Non-pigmented ciliary epithelial cell (primary cell): Measurements from ENCODE around the gene CEP85.
"Not testable (repeated sequence)": the region's sequence is repeated elsewhere in the genome, so short reads cannot be mapped to it uniquely, and the experiment has no call there.

Experiments used
- DNase-seq: peaks from one replicate; pipeline ENCODE4 v3.0.0-alpha.2; 2010; ENCODE audit warnings: low read depth

CEP85 gene

DNA sequence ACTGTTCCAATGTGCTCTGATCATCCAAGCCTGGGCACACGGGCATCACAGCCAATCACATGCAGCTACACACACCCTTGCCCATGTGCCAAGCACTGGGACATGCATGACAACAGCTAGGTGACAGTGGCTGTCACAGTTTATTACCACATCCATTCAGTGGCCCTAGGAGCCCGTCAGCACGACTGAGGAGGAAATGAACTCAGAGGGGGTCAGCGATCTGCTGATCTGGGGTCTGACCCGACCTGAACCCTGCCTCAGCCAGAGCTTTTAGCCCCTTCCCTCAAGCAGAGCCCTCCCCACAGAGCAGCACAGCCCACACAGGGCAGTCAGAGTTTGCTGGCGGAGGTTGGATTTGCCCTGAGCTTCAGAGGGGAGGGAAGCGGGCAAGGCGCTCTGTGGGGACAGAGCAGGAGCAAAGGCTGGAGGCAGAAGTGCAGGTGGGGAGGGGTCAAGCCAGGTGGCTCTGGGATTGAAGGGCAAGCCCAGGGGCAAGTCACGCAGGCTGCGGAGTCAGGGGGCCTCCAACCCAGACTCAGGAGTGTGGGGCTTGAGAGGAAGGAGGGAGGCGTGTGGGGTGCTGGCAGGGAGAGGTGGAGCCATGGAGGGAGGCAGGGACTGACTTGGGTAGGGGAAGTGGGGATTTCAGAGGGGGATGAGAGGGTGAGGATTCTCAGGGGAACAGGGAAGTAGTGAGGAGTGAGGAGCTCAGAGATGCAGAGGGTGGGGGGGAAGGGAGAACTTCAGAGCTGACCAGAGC is 56.3 kb downstream of the CEP85 start:
- no peak for DNase-seq

GRCh38 chr1:26290882-26291261 is 56.9 kb downstream of the CEP85 start:
- no peak for DNase-seq

GRCh38 chr1:26291433-26291832 is 57.4 kb downstream of the CEP85 start:
- DNase-seq, result no peak

DNA sequence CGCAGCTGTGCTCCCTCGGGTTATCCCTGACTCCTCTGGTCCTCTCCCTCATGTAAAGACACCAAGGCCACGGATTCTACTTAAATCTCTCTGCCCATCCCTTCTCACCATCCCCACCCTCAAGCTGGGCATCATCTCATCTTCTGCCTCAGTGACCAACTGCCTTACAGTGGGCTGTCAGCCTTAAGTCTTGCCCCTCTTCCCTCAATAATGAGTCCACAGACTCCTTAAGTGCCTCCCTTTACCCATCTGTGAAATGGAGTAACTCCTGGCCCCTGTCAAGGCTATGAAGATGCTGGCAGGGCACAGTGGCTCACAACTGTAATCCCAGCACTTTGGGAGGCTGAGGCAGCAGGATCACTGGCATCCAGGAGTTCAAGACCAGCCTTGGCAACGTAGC is 57.9 kb downstream of the CEP85 start:
- no peak for DNase-seq

GRCh38 chr1:26292735-26293134 is 58.7 kb downstream of the CEP85 start:
- DNase-seq, result not testable (repeated sequence)

DNA sequence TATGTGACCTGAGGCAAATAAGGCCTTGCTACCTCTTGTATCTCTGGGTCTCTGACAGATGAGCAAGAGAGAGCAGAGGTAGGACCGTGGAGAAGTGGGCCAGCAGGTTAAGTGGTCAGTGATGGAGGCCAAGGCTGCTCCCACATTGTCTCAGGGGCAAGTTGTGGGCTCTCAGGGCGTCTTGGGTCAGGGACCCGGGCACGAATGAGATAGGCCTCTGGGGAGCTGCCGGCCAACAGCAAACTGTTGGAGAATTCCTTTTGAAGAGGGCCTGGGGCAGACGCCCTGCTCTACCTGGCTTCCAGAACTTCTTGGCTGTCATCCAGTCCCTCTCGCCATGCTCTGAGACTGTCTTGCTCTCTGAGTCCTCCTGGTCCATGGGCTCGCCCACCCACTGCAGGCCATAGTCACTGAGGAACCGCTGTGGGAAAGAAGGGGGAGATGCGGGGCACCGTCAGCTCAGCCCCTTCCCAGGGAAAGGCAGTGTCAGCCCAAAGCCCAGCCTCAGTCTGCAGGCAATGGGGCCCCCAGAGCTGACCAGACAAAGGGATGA is 60.0 kb downstream of the CEP85 start:
- no peak for DNase-seq

- no peak for DNase-seq
Measured at GRCh38 chr1:26295194-26296138, 61.5 kb downstream of the CEP85 start.

DNA sequence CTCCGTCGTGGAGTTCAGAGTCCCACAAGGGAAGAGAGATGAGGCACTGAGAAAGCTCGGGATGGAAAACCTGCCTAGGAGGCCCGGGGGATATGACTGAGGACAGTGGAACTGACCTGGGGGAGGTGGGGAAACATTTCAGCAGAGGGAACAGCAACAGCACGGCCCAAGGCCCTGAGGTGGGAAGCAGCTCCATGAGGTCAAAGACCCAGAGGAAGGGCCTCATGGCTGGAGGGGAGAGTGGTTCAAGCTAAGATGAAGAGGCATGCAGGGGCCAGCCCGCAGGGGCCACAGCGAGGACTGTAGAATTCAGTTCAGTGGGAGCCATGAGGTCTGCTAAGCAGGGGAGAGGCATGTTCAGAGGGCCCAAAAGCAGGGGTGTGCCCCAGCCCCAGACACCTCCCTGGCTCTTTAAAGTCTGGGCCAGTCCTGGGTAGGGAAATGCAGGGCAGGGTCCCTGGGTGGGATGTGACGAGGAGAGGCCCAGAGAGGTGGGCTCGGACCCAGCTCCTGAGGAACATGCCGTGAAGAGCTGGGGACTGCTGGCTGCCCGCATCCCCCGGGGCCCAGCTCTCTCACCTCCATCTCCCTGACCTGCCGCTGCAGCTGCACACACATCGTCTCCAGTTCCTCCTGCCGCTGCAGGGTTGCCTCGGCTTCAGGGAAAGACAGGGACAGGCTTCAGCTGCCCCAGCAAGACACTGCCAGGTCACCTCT is 62.5 kb downstream of the CEP85 start:
- DNase-seq, result no peak

- no peak for DNase-seq
Measured at GRCh38 chr1:26297057-26297790, 63.2 kb downstream of the CEP85 start.

DNA sequence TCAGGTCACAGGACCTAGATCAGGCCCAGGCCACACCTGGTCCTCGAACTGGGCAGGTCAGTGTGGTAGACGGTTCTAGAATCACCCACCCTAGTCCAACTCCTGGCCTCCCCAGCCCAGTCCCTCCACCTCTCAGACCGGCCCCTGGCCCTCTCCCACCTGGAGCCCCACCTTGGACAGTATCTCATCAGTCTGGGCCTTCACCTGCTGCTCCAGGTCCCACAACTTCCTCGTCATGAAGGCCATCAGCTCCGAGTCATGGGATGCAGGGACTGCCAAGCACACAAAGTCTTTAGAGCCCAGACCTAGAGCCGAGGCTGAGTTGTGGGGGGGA is 63.8 kb downstream of the CEP85 start:
- no peak for DNase-seq

DNA sequence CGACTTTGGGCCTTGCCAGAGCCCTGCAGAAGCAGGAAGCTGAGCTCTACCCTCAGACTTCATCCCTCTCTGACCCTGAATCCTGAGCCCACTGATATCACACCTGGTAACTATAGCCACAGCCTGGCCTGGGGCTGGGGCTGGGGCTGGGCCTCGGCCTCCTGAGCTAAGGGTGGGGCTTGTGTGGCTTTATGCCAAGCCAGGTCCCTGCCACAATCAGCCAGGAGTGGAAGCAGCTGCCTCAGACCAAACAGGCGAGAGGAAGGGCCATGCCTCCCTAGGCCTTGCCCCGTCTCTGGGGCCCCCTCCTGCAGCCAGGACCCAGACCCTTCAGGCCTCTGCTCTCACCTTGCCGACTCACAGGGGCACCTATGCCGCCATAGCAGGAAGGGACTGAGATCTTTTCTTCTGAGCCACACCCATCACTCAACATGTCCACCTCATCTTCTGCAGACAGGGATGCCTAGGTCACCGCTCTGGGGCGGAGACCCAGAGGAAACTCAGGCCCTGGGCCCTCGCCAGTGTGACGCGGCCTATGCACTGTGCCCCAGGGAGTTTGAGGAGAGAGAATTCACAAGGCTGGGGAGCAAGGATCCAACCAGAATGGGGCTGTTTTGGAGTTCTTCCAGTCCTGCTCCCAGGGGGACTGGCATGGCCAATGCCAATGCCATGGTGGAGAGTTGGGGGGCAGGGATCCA is 66.7 kb downstream of the CEP85 start:
- no peak for DNase-seq

DNA sequence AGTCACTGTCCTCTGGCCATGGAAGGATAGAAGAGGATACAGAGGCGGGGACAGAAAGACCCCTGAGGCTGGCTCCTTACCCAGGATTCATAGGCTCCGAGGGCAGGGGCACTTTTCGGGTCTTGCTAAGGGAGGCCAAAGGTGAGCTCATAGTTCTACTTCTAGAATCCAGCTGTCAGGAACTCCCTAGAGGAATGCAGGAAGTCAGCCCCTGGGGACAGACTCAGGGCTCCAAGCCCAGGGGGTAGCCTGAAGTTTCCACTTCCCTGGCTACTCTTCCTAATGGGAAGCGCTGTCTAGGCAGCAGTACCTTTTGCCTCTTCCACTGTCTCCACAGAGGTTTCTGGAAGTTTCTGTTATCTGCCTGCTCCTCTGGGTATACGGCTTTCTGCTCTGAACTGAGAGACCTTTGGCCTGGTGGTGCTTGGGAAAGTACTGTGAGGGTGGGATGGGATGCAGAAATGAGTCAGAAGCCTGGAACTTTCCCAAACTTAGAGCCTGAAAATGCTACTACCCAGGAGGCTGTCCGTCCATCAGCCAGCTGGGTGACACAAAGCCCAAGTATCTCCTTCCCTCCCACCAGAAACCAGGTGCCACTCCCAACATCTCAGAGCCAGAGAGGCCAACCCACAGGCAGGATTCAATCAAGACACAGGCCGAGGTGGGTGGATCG is 68.9 kb downstream of the CEP85 start:
- DNase-seq, result no peak

- no peak for DNase-seq
Measured at GRCh38 chr1:26305667-26306289, 71.8 kb downstream of the CEP85 start.

- DNase-seq, result peak; percentile 86
Measured at GRCh38 chr1:26306290-26307229, 72.6 kb downstream of the CEP85 start, which contains the start of gene UBXN11. Gene UBXN11 (minus strand): TSS chr1:26306636. CDS start chr1:26302883, 3,753 bp downstream.

DNA sequence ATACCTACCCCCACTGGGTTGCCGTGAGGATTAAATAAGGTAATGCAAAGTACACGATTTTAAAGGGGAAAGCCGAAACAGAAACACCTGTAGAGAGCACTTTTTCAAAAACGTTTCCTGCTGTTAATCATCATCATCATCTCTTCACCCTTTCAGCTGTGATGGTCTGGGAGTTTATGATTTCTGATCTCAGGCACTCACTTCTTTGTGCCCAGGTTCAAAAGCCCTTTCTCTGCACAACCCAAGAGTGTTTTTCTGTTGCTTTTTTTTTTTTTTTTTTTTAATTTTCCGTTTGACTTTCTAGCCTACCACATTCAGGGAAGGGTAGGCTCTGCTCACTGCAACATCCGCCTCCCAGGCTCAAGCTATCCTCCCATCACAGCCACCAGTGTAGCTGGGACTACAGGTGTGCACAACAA is 73.4 kb downstream of the CEP85 start:
- no peak for DNase-seq

GRCh38 chr1:26307966-26308899 is 74.2 kb downstream of the CEP85 start:
- DNase-seq, result not testable (repeated sequence)

DNA sequence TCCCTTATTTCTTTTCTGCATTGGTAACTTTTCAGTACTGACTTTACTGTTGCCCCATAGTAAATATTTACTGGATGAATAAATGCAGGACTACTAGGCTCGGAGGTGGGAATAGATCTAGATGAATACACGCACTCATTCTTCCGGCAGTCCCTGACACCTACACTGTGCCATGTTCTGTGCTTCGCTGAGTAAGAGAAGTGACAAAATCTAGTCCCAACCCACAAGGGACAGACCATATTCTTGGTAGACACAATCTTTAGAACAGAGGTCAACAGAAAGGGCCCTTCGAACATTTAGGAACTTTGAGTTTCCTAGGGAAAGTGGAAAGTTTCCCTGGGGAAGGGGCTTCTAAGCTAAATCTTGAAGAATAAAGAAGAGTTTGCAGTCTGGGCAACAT is 80.5 kb downstream of the CEP85 start:
- no peak for DNase-seq
